ENCODE data around the gene PLEKHA5. TPM values are rescaled to one million over a fixed set of nuclear protein-coding genes. Genes with fewer than 3 reads are reported as not detected.

The PLEKHA5 gene
- total and polyA plus RNA-seq, 2 of the 4 experiments (the other 2 are of a cell fraction), result 5.3 to 12.2 TPM

DNA sequence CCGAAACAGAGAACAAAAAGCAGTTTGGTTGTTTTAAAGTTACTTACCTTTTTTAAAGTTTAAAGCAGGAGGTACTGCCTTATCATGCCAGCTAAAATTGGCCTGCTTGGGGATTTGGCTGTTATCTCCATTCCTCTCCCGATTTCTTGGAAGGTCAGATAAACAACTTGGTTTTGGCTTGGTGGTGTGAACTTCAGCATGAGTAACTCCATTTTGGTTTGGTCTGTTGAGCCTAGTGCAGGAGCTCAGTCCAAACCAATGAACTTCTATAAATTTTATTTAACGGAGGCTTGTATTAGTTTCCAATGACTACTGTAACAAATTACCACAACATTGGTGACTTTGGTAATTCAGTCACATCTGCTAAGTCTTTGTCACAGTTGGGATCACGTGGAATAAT, 82.3 kb downstream of the PLEKHA5 start:
- Histone ChIP-seq H2AK9ac (replicated peaks; ENCODE audit: low read depth, low read length, poor library complexity) (no peak overlapping the region), H3K9me1 (ENCODE audit: insufficient read depth, low read length) (peaks cover 4% of the 10 kb centered on the region; the same call in 1 of the 2 replicates), H3K27me3 (ENCODE audit: control insufficient read depth, insufficient read depth, low read length) (no peaks in the 10 kb centered on the region), H3K4ac (ENCODE audit: low read depth, low read length) (no peak overlapping the region), H2BK20ac (ENCODE audit: low read depth, low read length) (no peak overlapping the region), H4K20me1 (ENCODE audit: insufficient read depth, low read length) (no peaks in the 10 kb centered on the region), H3K79me1 (ENCODE audit: low read depth in 1 of 2, low read length in 2 of 2) (peaks cover 19 to 28% of the 10 kb centered on the region in 2 experiments), H3K14ac (replicated peaks; ENCODE audit: low read depth, low read length) (no peak overlapping the region), H4K8ac (ENCODE audit: low read depth in 2 of 2, low read length in 2 of 2) (no peak overlapping the region), H4K5ac (ENCODE audit: low read depth, low read length) (no peak overlapping the region), H3K9ac (ENCODE audit: low read depth, low read length) (no peak overlapping the region), H3K36me3 (ENCODE audit: control insufficient read depth, insufficient read depth, low read length) (peaks cover 2% of the 10 kb centered on the region; the same call in 1 of the 2 replicates), H2BK15ac (ENCODE audit: low read depth, low read length) (no peak overlapping the region), H3K27ac (ENCODE audit: insufficient read depth, low read length) (no peak overlapping the region), H3K4me1 (ENCODE audit: control insufficient read depth, insufficient read depth, low read length) (peaks cover 3% of the 10 kb centered on the region), H2AFZ (replicated peaks; ENCODE audit: low read length, poor library complexity) (no peak overlapping the region), H3K18ac (ENCODE audit: low read depth, low read length) (no peak overlapping the region), H3K4me3 (ENCODE audit: insufficient read depth, low read depth, low read length) (no peak overlapping the region), H3K56ac (ENCODE audit: extremely low read depth, insufficient read depth, low read length) (no peak overlapping the region), H2AK5ac (ENCODE audit: low read depth, low read length) (no peak overlapping the region), H3K9me3 (ENCODE audit: control insufficient read depth, insufficient read depth, low read length) (peaks cover 5% of the 10 kb centered on the region; the same call in 1 of the 2 replicates), H2BK120ac (ENCODE audit: low read depth, low read length) (no peak overlapping the region), H3K4me2 (ENCODE audit: low read depth, low read length) (no peak overlapping the region), H4K91ac (ENCODE audit: insufficient read depth, low read depth, low read length) (no peak overlapping the region), H2BK5ac (ENCODE audit: low read depth, low read length, poor library complexity, severe bottlenecking) (no peak overlapping the region), H3K23ac (ENCODE audit: low read depth, low read length) (no peak overlapping the region)
- CTCF ChIA-PET, result interaction anchor here (1.0 kb wide), 1 partner anchor 46 kb away, joined by 3 read pairs; no protein-coding TSS in a partner anchor
- no CpG with 5 or more reads among the region's 4 CpGs for WGBS, 2 experiments (ENCODE audit: extremely low coverage in 2 of 2, insufficient read length in 1 of 2)
- in situ Hi-C loops (cut with MboI; ENCODE audit: low sequenced_read_pairs) (no loop called here), intact Hi-C loops (cut with micrococcal nuclease) (no loop called here), dilution Hi-C loops (cut with HindIII; ENCODE audit: low sequenced_read_pairs, unreplicated experiment) (no loop called here)
- DNase-seq (no peak), ATAC-seq (ENCODE audit: low read depth) (no peak)
- POLR2A ChIA-PET (ENCODE audit: unreplicated experiment), result no interaction called here
- TF ChIP-seq, protein P1, sequence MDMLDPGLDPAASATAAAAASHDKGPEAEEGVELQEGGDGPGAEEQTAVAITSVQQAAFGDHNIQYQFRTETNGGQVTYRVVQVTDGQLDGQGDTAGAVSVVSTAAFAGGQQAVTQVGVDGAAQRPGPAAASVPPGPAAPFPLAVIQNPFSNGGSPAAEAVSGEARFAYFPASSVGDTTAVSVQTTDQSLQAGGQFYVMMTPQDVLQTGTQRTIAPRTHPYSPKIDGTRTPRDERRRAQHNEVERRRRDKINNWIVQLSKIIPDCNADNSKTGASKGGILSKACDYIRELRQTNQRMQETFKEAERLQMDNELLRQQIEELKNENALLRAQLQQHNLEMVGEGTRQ (IDR thresholded peaks at IDR 0.05; ENCODE audit: low read depth, low read length), result no peak
- TF ChIP-seq MXI1 (IDR thresholded peaks at IDR 0.05; ENCODE audit: borderline replicate concordance, low read depth, low read length) (no peak), NFE2L2 (IDR thresholded peaks at IDR 0.05; ENCODE audit: low read depth, low read length) (no peak)
- TF ChIP-seq, protein P2, sequence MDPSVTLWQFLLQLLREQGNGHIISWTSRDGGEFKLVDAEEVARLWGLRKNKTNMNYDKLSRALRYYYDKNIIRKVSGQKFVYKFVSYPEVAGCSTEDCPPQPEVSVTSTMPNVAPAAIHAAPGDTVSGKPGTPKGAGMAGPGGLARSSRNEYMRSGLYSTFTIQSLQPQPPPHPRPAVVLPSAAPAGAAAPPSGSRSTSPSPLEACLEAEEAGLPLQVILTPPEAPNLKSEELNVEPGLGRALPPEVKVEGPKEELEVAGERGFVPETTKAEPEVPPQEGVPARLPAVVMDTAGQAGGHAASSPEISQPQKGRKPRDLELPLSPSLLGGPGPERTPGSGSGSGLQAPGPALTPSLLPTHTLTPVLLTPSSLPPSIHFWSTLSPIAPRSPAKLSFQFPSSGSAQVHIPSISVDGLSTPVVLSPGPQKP (IDR thresholded peaks at IDR 0.05; ENCODE audit: borderline replicate concordance, low read depth, low read length), result no peak
- no TSS peak for BruUV-seq (replicated peaks)

All from IMR-90 (cell line).